PC-3 (cell line): ENCODE data around the gene GPR75. TPM values are rescaled to one million over a fixed set of nuclear protein-coding genes. Genes with fewer than 3 reads are reported as not detected.
"Not testable (repeated sequence)": the region's sequence is repeated elsewhere in the genome, so short reads cannot be mapped to it uniquely, and the experiment has no call there.

Experiments
- ATAC-seq: fragments of 200-7000 bp; cut with Tn5 transposase; 2 replicates; pipeline ENCODE4 v1.9.1; 2020; ENCODE audit warnings: mild to moderate bottlenecking, moderate library complexity
- BruUV-seq: library from RNA; stranded (reverse); fragments of 400-500 nt; replicated peaks from 2 replicates; lab custom pipeline; 2021; lab: Mats Ljungman, UMichigan
- CTCF ChIA-PET: fragments of 300-600 bp; sonication (Branson Sonifier 250); formaldehyde crosslinking; loops from one replicate; lab custom pipeline; 2022; ENCODE audit warnings: antibody characterized with exemption; lab: Charles Lee
- POLR2A ChIA-PET: fragments of 300-600 bp; sonication (Branson Sonifier 250); formaldehyde crosslinking; loops from one replicate; lab custom pipeline; 2022; ENCODE audit warnings: antibody characterized with exemption; ENCODE audit not compliant: unreplicated experiment; lab: Charles Lee
- DNase-seq: peaks from one replicate; pipeline ENCODE4 v3.0.0-alpha.2; 2015
- H2AFZ ChIP-seq: fragments of 300-600 bp; sonication (generic); 2 replicates; pipeline ENCODE4 v1.6.0; 2016; ENCODE audit warnings: antibody characterized with exemption, low read length
- H3F3A ChIP-seq: fragments of 300-600 bp; sonication (generic); one replicate; pipeline ENCODE4 v1.6.0; 2017; ENCODE audit warnings: antibody characterized with exemption, low read length, control low read depth, mild to moderate bottlenecking; ENCODE audit not compliant: unreplicated experiment
- H3K27ac ChIP-seq: fragments of 300-600 bp; sonication (generic); 2 replicates; pipeline ENCODE4 v1.5.1; 2016; ENCODE audit warnings: mild to moderate bottlenecking, low read length
- H3K27me3 ChIP-seq: fragments of 300-600 bp; sonication (generic); 2 replicates; pipeline ENCODE4 v1.6.1; 2016; ENCODE audit warnings: low read length, mixed read lengths
- H3K36me3 ChIP-seq: fragments of 300-600 bp; sonication (generic); 2 replicates; pipeline ENCODE4 v1.6.1; 2016; ENCODE audit warnings: low read depth, mixed run types, low read length, mixed read lengths
- H3K4me1 ChIP-seq: fragments of 300-600 bp; sonication (generic); 2 replicates; pipeline ENCODE4 v1.5.1; 2016; ENCODE audit warnings: low read length; ENCODE audit not compliant: insufficient read depth
- H3K4me2 ChIP-seq: fragments of 300-600 bp; sonication (generic); 2 replicates; pipeline ENCODE4 v1.6.0; 2016; ENCODE audit warnings: low read length
- H3K4me3 ChIP-seq: fragments of 300-600 bp; sonication (generic); 2 replicates; pipeline ENCODE4 v1.5.1; 2016; ENCODE audit warnings: mild to moderate bottlenecking, low read length, mixed read lengths
- H3K79me2 ChIP-seq: fragments of 300-600 bp; sonication (generic); 2 replicates; pipeline ENCODE4 v1.6.1; 2017; ENCODE audit warnings: low read length, mixed read lengths
- H3K9ac ChIP-seq: fragments of 300-600 bp; sonication (generic); 2 replicates; pipeline ENCODE4 v1.6.0; 2016; ENCODE audit warnings: mild to moderate bottlenecking, low read length
- H3K9me2 ChIP-seq: fragments of 300-600 bp; sonication (generic); replicated peaks from 2 replicates; pipeline ENCODE4 v1.6.1; 2016; ENCODE audit warnings: mixed run types, low read length, mixed read lengths
- H3K9me3 ChIP-seq: fragments of 300-600 bp; sonication (generic); 2 replicates; pipeline ENCODE4 v1.6.1; 2016; ENCODE audit warnings: low read length, mixed read lengths
- H4K20me1 ChIP-seq: fragments of 300-600 bp; sonication (generic); 2 replicates; pipeline ENCODE4 v1.6.1; 2016; ENCODE audit warnings: low read length, mixed read lengths
- EZH2 ChIP-seq: fragments of 300-600 bp; sonication (generic); IDR thresholded peaks from one replicate; pipeline ENCODE4 v1.6.1; 2017; ENCODE audit warnings: antibody characterized with exemption, mild to moderate bottlenecking, low read length; ENCODE audit not compliant: unreplicated experiment
- EZH2phosphoT487 ChIP-seq: fragments of 300-600 bp; sonication (generic); IDR thresholded peaks from 2 replicates; pipeline ENCODE4 v1.6.1; 2018; ENCODE audit warnings: mild to moderate bottlenecking, antibody characterized with exemption, low read length, borderline replicate concordance
- intact Hi-C: fragments of 100-400 bp; cut with micrococcal nuclease; formaldehyde crosslinking; loops from 2 replicates; pipeline ENCODE4 v1.9.0; 2023
- total RNA-seq: library from RNA; depleted of rRNA; stranded (reverse); fragments of >200 nt; gene quantifications from 2 replicates; pipeline ENCODE4 v1.2.3, GENCODE V29; 2014
- TF ChIP-seq, protein P1 (sequence below): fragments of 300-600 bp; sonication (generic); conservative IDR thresholded peaks from 2 replicates; pipeline ENCODE4 v1.5.1; 2017; ENCODE audit warnings: antibody characterized with exemption, low read depth, mild to moderate bottlenecking, low read length

GPR75 gene
- total RNA-seq, 1 experiment from 2014 or later, result 1.5 TPM

- Histone ChIP-seq H3K4me2 (no peak overlapping the region), H2AFZ (no peak overlapping the region), H3K27ac (no peak overlapping the region), H3K9me2 (no peaks in the 10 kb centered on the region), H3K79me2 (no peaks in the 10 kb centered on the region), H3K4me1 (no peaks in the 10 kb centered on the region), H3K4me3 (no peak overlapping the region), H3F3A (no peaks in the 10 kb centered on the region), H3K9ac (no peak overlapping the region), H3K9me3 (no peaks in the 10 kb centered on the region), H4K20me1 (no peaks in the 10 kb centered on the region), H3K27me3 (no peaks in the 10 kb centered on the region), H3K36me3 (no peaks in the 10 kb centered on the region)
- ChIA-PET POLR2A (no interaction called here), CTCF (no interaction called here)
- no peak for ATAC-seq
- intact Hi-C loops, result no loop called here
- BruUV-seq, result no TSS peak
- TF ChIP-seq EZH2 (no peak), EZH2phosphoT487 (no peak)
- no peak for DNase-seq
Observed at GRCh38 chr2:53840580-53840979, 19.2 kb downstream of the GPR75 start.

DNA sequence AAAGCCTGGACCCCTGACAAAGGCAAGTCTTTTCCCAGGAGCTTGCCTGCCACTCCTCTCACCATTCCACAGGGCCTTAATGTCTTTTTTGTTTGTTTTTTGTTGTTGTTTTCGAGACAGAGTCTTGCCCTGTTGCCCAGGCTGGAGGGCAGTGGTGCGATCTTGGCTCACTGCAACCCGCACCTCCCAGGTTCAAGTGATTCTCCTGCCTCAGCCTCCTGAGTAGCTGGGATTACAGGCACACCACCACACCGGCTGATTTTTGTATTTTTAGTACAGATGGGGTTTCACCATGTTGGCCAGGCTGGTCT lies 29.8 kb downstream of the GPR75 start:
- H3F3A ChIP-seq, POLR2A ChIA-PET, ATAC-seq, H3K9me2 ChIP-seq, H3K79me2 ChIP-seq, H3K27ac ChIP-seq, H3K4me3 ChIP-seq, DNase-seq, H3K4me1 ChIP-seq, H3K9ac ChIP-seq, H3K36me3 ChIP-seq, H3K4me2 ChIP-seq, H4K20me1 ChIP-seq, CTCF ChIA-PET, intact Hi-C loops, H3K27me3 ChIP-seq, BruUV-seq, H3K9me3 ChIP-seq, H2AFZ ChIP-seq: not testable (repeated sequence)

- Histone ChIP-seq H3K4me2 (no peak overlapping the region), H3K4me1 (no peaks in the 10 kb centered on the region), H2AFZ (no peak overlapping the region), H3K27me3 (no peaks in the 10 kb centered on the region), H3K9ac (no peak overlapping the region), H3K27ac (no peak overlapping the region), H3K36me3 (no peaks in the 10 kb centered on the region), H3F3A (no peaks in the 10 kb centered on the region), H3K9me3 (no peaks in the 10 kb centered on the region), H3K79me2 (no peaks in the 10 kb centered on the region), H3K4me3 (no peak overlapping the region), H3K9me2 (no peaks in the 10 kb centered on the region), H4K20me1 (no peaks in the 10 kb centered on the region)
- ChIA-PET POLR2A (no interaction called here), CTCF (no interaction called here)
- TF ChIP-seq, protein P1, sequence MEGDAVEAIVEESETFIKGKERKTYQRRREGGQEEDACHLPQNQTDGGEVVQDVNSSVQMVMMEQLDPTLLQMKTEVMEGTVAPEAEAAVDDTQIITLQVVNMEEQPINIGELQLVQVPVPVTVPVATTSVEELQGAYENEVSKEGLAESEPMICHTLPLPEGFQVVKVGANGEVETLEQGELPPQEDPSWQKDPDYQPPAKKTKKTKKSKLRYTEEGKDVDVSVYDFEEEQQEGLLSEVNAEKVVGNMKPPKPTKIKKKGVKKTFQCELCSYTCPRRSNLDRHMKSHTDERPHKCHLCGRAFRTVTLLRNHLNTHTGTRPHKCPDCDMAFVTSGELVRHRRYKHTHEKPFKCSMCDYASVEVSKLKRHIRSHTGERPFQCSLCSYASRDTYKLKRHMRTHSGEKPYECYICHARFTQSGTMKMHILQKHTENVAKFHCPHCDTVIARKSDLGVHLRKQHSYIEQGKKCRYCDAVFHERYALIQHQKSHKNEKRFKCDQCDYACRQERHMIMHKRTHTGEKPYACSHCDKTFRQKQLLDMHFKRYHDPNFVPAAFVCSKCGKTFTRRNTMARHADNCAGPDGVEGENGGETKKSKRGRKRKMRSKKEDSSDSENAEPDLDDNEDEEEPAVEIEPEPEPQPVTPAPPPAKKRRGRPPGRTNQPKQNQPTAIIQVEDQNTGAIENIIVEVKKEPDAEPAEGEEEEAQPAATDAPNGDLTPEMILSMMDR, result no peak
- TF ChIP-seq EZH2phosphoT487 (no peak), EZH2 (no peak)
- no peak for DNase-seq
- no TSS peak for BruUV-seq
- intact Hi-C loops, result no loop called here
- no peak for ATAC-seq
Observed at GRCh38 chr2:53829273-53829979, 30.3 kb downstream of the GPR75 start.

DNA sequence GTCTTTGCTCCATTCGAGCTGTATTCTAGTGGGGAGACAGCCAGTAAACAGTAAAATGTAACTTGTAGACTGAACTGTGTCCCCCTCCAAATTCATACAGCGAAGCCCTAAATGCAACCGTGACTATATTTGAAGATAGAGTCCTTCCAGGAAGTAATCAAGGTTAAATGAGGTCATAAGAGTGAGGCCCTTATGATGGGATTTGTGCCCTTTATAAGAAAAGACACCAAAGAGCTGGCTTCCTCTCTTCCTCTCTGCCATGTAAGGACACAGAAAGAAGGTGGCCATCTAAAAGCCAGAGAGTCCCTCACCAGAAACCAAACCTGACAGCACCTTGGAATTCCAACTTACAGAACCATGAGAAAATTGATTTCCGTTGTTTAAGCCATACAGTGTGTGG lies 31.4 kb downstream of the GPR75 start:
- Histone ChIP-seq H3K27ac (no peak overlapping the region), H3F3A (no peaks in the 10 kb centered on the region), H3K4me1 (no peaks in the 10 kb centered on the region), H4K20me1 (no peaks in the 10 kb centered on the region), H3K36me3 (no peaks in the 10 kb centered on the region), H3K9ac (no peak overlapping the region), H3K9me2 (no peaks in the 10 kb centered on the region), H3K79me2 (no peaks in the 10 kb centered on the region), H3K27me3 (no peaks in the 10 kb centered on the region), H2AFZ (no peak overlapping the region), H3K9me3 (no peaks in the 10 kb centered on the region), H3K4me3 (no peak overlapping the region), H3K4me2 (no peak overlapping the region)
- no TSS peak for BruUV-seq
- CTCF ChIA-PET, result no interaction called here
- TF ChIP-seq, protein P1, result no peak
- TF ChIP-seq EZH2phosphoT487, result no peak
- no peak for TF ChIP-seq EZH2
- intact Hi-C loops, result no loop called here
- no peak for DNase-seq
- no peak for ATAC-seq
- POLR2A ChIA-PET, result interaction anchor here (0.6 kb wide), 1 partner anchor 13 kb away, joined by 3 read pairs; no protein-coding TSS in a partner anchor
